Left lung (tissue), 10 donors: ENCODE measurements around the gene ATXN1. TPM values are rescaled to one million over a fixed set of nuclear protein-coding genes. Genes with fewer than 3 reads are reported as not detected.

Source experiments
- ATAC-seq: fragments of 200-7000 bp; cut with Tn5 transposase; one replicate; pipeline ENCODE4 v1.9.1; 2020; ENCODE audit warnings: moderate library complexity
- DNase-seq, 4 donors: peaks; one replicate each; pipeline ENCODE4 v3.0.0-alpha.2; 2013 to 2020
- H3K27ac ChIP-seq, 2 donors: fragments of 200-600 bp; sonication (generic) in 1 of 2; one replicate each; pipeline versions ENCODE4 v1.5.0 to v1.8.0; 2020 to 2021
- H3K27me3 ChIP-seq, 2 donors: fragments of 200-600 bp; sonication (generic) in 1 of 2; one replicate each; pipeline versions ENCODE4 v1.5.0 to v1.8.0; 2020 to 2021
- H3K36me3 ChIP-seq, 2 donors: fragments of 200-600 bp; sonication (generic) in 1 of 2; one replicate each; pipeline versions ENCODE4 v1.5.0 to v1.8.0; 2020 to 2021
- H3K4me1 ChIP-seq, 2 donors: fragments of 200-600 bp; one replicate each; pipeline ENCODE4 v1.8.0; 2021
- H3K4me3 ChIP-seq, 2 donors: fragments of 200-600 bp; sonication (generic) in 1 of 2; one replicate each; pipeline versions ENCODE4 v1.5.0 to v1.8.0; 2020 to 2021; ENCODE audit warnings: mild to moderate bottlenecking in 1 of 2
- H3K9me3 ChIP-seq, 2 donors: fragments of 200-600 bp; sonication (generic) in 1 of 2; one replicate each; pipeline versions ENCODE4 v1.5.0 to v1.8.0; 2020 to 2021
- CTCF ChIP-seq, 2 donors: fragments of 200-600 bp; sonication (generic) in 1 of 2; IDR thresholded peaks; one replicate each; pipeline versions ENCODE4 v1.5.0 to v1.8.0; 2021; ENCODE audit warnings: antibody characterized with exemption in 2 of 2
- intact Hi-C, 2 donors: fragments of 100-400 bp; cut with DNase I; formaldehyde crosslinking; loops; one replicate each; pipeline versions ENCODE4 v1.11.2 to v1.14.2; 2022
- polyA plus RNA-seq, 6 donors: library from polyadenylated mRNA; unstranded; fragments of 120-200 nt; gene quantifications; one replicate each; pipeline ENCODE4 v1.2.1, GENCODE V29; 2013; ENCODE audit not compliant: insufficient read length in 6 of 6
- total RNA-seq, 2 donors: library from RNA; stranded (reverse); fragmentation: NEBNext Ultra II Directional; extraction: Animal tissue kit (Norgen Biotek cat#: 25700); gene quantifications; one replicate each; pipeline ENCODE4 v1.2.1, GENCODE V29; 2021
- donor health status: DM: no; HTN: yes; CAD: no.
- donor health status: DM: no; HTN: no; CAD: no.

Gene ATXN1
- total and polyA plus RNA-seq, 8 donors = 23.3 to 67.4 (median 27.3) TPM

- intact Hi-C loops = no loop called here
- no peaks in the 10 kb centered on the region for H3K27me3 ChIP-seq
- no peaks in the 10 kb centered on the region for H3K36me3 ChIP-seq
- H3K4me1 ChIP-seq = peaks cover 0 to 27% of the 10 kb centered on the region in 2 donors
- no peak for ATAC-seq
- no peaks in the 10 kb centered on the region for H3K9me3 ChIP-seq
- DNase-seq = no peak
- TF ChIP-seq CTCF (IDR thresholded peaks at IDR 0.05) = no peak
- H3K27ac ChIP-seq = no peak overlapping the region
- H3K4me3 ChIP-seq = no peak overlapping the region
Measured at GRCh38 chr6:16802071-16802470, 40.8 kb upstream of the ATXN1 start.

DNA sequence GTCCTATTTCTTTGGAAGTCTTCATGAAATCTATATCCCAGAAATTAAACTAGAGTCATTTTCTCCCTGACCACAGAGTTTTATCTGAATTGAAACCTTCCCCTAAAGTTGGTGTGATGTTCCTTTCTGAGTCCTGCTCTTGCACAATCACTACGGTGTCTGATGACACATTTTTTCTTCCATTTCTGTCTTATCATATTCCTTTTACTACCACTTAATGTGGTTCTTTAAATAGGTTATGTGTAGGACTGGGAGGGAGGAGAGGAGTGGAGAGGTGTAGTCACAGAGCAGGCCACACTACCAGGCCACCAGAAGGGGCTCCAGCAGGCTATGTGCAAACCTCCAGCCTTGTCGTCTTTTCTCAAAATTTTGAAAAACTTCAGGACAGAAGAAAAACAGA, 39.7 kb upstream of the ATXN1 start:
- no peak for TF ChIP-seq CTCF (IDR thresholded peaks at IDR 0.05)
- Histone ChIP-seq H3K27ac (no peak overlapping the region), H3K36me3 (no peaks in the 10 kb centered on the region), H3K4me1 (peaks cover 0 to 27% of the 10 kb centered on the region in 2 donors), H3K4me3 (no peak overlapping the region), H3K9me3 (no peaks in the 10 kb centered on the region), H3K27me3 (no peaks in the 10 kb centered on the region)
- intact Hi-C loops = no loop called here
- ATAC-seq (no peak), DNase-seq (no peak)

DNA sequence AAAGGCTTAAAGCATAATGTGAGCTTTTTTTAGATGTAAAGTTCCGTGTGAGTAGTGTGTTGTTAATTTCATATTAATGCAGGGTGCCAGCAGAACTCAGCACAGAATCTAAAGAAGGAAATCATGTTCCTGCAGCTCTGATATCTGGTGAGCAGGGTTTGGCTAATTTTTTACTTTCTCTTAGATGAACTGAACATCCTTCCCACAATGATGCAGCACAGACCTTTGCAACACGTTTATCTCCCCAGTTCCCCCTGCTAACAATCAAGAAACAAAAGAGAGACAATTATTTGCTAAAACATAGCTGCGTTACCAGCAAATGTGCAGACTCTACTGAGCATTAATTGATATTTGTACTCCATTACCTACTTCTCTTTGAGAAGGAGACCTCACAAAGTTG, 39.1 kb upstream of the ATXN1 start:
- Histone ChIP-seq H3K27me3 (no peaks in the 10 kb centered on the region), H3K4me3 (no peak overlapping the region), H3K36me3 (no peaks in the 10 kb centered on the region), H3K9me3 (no peaks in the 10 kb centered on the region), H3K4me1 (peaks cover 0 to 25% of the 10 kb centered on the region in 2 donors), H3K27ac (no peak overlapping the region)
- DNase-seq (no peak), ATAC-seq (no peak)
- no peak for TF ChIP-seq CTCF (IDR thresholded peaks at IDR 0.05)
- intact Hi-C loops = no loop called here

- Histone ChIP-seq H3K27ac (no peak overlapping the region), H3K27me3 (no peaks in the 10 kb centered on the region), H3K36me3 (no peaks in the 10 kb centered on the region), H3K4me3 (no peak overlapping the region), H3K9me3 (no peaks in the 10 kb centered on the region), H3K4me1 (peaks cover 0 to 16% of the 10 kb centered on the region in 2 donors)
- intact Hi-C loops = no loop called here
- DNase-seq (no peak), ATAC-seq (no peak)
- no peak for TF ChIP-seq CTCF (IDR thresholded peaks at IDR 0.05)
Measured at GRCh38 chr6:16799279-16800193, 38.3 kb upstream of the ATXN1 start.

DNA sequence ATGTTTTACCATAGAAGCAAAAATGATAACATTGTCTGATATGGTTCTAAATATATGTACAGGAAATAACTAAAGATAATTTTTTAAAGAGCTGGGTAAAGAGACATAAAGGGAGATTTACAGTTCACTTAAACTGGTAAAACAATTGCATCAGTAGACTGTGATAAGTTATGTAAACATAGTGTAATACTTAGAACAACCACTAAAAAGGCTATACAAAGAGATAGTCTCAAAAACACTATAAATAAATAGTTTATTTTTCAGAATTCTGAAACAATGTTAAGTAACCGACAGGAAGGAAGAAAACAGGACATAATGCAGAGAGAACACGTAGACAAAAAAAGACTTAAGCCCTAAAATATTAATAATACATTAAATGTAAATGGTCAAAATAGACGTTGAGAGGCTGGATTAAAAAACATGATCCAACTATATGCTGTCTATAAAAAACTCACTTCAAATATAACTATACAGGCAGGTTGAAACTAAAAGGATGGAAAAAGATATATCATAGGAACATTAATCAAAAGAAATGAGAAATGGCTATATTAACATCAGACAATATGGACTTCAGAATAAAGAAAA, 32.7 kb upstream of the ATXN1 start:
- Histone ChIP-seq H3K4me1 (no peaks in the 10 kb centered on the region), H3K4me3 (no peak overlapping the region), H3K9me3 (no peaks in the 10 kb centered on the region), H3K36me3 (no peaks in the 10 kb centered on the region), H3K27me3 (no peaks in the 10 kb centered on the region), H3K27ac (no peak overlapping the region)
- DNase-seq (no peak), ATAC-seq (no peak)
- intact Hi-C loops = no loop called here
- TF ChIP-seq CTCF (IDR thresholded peaks at IDR 0.05) = no peak
